ENCODE measurements around the gene ARID1B.

DNA sequence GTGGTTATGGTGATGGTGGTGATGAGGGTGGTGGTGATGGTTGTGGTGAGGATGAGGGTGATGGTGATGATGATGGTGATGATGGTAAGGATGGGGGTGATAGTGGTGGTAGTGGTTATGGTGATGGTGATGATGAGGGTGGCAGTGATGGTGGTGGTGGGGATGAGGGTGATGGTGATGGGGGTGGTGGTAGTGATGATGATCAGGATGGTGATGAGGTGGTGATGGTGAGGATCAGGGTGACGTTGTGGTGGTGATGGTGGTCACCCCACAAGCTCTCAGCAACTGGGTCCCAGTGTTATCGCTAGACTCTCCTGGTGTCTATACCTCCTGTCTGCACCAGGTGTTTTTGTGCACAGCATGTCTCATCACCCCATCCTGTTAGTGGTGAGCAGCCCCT, 461.2 kb downstream of the ARID1B start:
- no peak for TF ChIP-seq FOXM1 (CRISPR knock-in tag; IDR thresholded peaks at IDR 0.05)
- TF ChIP-seq CREB1 (IDR thresholded peaks at IDR 0.05), result peak; percentile 88
- no peak for TF ChIP-seq CREB1 (CRISPR knock-in tag; IDR thresholded peaks at IDR 0.05)
- TF ChIP-seq EZH2 (conservative IDR thresholded peaks at IDR 0.05; ENCODE audit: low read depth, low read length), result no peak
- no peak for TF ChIP-seq ZNF326 (CRISPR knock-in tag; IDR thresholded peaks at IDR 0.05; ENCODE audit: borderline replicate concordance)
- no peak for TF ChIP-seq ZSCAN30 (CRISPR knock-in tag; IDR thresholded peaks at IDR 0.05)
- no peak for TF ChIP-seq ZNF564 (CRISPR knock-in tag; IDR thresholded peaks at IDR 0.05)
- TF ChIP-seq, protein P1, sequence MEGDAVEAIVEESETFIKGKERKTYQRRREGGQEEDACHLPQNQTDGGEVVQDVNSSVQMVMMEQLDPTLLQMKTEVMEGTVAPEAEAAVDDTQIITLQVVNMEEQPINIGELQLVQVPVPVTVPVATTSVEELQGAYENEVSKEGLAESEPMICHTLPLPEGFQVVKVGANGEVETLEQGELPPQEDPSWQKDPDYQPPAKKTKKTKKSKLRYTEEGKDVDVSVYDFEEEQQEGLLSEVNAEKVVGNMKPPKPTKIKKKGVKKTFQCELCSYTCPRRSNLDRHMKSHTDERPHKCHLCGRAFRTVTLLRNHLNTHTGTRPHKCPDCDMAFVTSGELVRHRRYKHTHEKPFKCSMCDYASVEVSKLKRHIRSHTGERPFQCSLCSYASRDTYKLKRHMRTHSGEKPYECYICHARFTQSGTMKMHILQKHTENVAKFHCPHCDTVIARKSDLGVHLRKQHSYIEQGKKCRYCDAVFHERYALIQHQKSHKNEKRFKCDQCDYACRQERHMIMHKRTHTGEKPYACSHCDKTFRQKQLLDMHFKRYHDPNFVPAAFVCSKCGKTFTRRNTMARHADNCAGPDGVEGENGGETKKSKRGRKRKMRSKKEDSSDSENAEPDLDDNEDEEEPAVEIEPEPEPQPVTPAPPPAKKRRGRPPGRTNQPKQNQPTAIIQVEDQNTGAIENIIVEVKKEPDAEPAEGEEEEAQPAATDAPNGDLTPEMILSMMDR (CRISPR knock-in tag; IDR thresholded peaks at IDR 0.05), result no peak
- TF ChIP-seq CEBPB (IDR thresholded peaks at IDR 0.05; ENCODE audit: borderline replicate concordance, low read depth, low read length), result no peak
